Rectal smooth muscle tissue (tissue), 1 donor: Measurements from ENCODE around the gene XXYLT1.
"Not testable (repeated sequence)": the region's sequence is repeated elsewhere in the genome, so short reads cannot be mapped to it uniquely, and the experiment has no call there.

Experiments
- H3K27ac ChIP-seq: one replicate; pipeline ENCODE4 v1.7.0; 2013; ENCODE audit warnings: low read depth, low read length, inconsistent platforms
- H3K27me3 ChIP-seq: one replicate; pipeline ENCODE4 v1.7.0; 2013; ENCODE audit warnings: low read length; ENCODE audit not compliant: control insufficient read depth, insufficient read depth
- H3K36me3 ChIP-seq: one replicate; pipeline ENCODE4 v1.7.0; 2013; ENCODE audit warnings: low read length; ENCODE audit not compliant: control insufficient read depth, insufficient read depth
- H3K4me1 ChIP-seq: one replicate; pipeline ENCODE4 v1.7.0; 2013; ENCODE audit warnings: low read length; ENCODE audit not compliant: control insufficient read depth, insufficient read depth
- H3K4me3 ChIP-seq: one replicate; pipeline ENCODE4 v1.7.0; 2013; ENCODE audit warnings: low read length
- H3K9ac ChIP-seq: one replicate; pipeline ENCODE4 v1.7.0; 2013; ENCODE audit warnings: low read length

XXYLT1 gene

GRCh38 chr3:195270817-195271409, at the start of gene XXYLT1:
TSS of gene XXYLT1 (minus strand) at chr3:195271159. CDS start at chr3:195271058, 101 bp downstream.
- H3K36me3 ChIP-seq: no peaks in the 10 kb centered on the region
- H3K27ac ChIP-seq: peak within 1 kb of the TSS; percentile 80
- peaks cover 20% of the 10 kb centered on the region for H3K4me1 ChIP-seq
- H3K4me3 ChIP-seq: peak within 1 kb of the TSS; percentile 87
- no peaks in the 10 kb centered on the region for H3K27me3 ChIP-seq
- H3K9ac ChIP-seq: peak within 1 kb of the TSS; percentile 62

- no peak overlapping the region for H3K27ac ChIP-seq
- no peaks in the 10 kb centered on the region for H3K4me1 ChIP-seq
- H3K4me3 ChIP-seq: no peak overlapping the region
- H3K27me3 ChIP-seq: no peaks in the 10 kb centered on the region
- H3K9ac ChIP-seq: no peak overlapping the region
- H3K36me3 ChIP-seq: peaks cover 8% of the 10 kb centered on the region
Observed at GRCh38 chr3:195319060-195319459, 48.1 kb upstream of the XXYLT1 start.

- no peaks in the 10 kb centered on the region for H3K36me3 ChIP-seq
Observed at GRCh38 chr3:195312714-195313113, 41.8 kb upstream of the XXYLT1 start.

GRCh38 chr3:195307711-195308110, 36.8 kb upstream of the XXYLT1 start:
- Histone ChIP-seq H3K9ac (no peak overlapping the region), H3K4me1 (no peaks in the 10 kb centered on the region), H3K27me3 (no peaks in the 10 kb centered on the region), H3K36me3 (no peaks in the 10 kb centered on the region), H3K27ac (no peak overlapping the region), H3K4me3 (no peak overlapping the region)

More at GRCh38 chr3:195312714-195313113, 41.8 kb upstream of the XXYLT1 start:
- no peak overlapping the region for H3K4me3 ChIP-seq
- H3K9ac ChIP-seq: no peak overlapping the region
- no peaks in the 10 kb centered on the region for H3K27me3 ChIP-seq
- no peak overlapping the region for H3K27ac ChIP-seq
- no peaks in the 10 kb centered on the region for H3K4me1 ChIP-seq

GRCh38 chr3:195306369-195306768, 35.4 kb upstream of the XXYLT1 start:
- H3K36me3 ChIP-seq: peaks cover 3% of the 10 kb centered on the region
- H3K4me3 ChIP-seq: no peak overlapping the region
- H3K27ac ChIP-seq: no peak overlapping the region
- no peaks in the 10 kb centered on the region for H3K4me1 ChIP-seq
- H3K9ac ChIP-seq: no peak overlapping the region
- no peaks in the 10 kb centered on the region for H3K27me3 ChIP-seq

- no peak overlapping the region for H3K4me3 ChIP-seq
- H3K36me3 ChIP-seq: peaks cover 3% of the 10 kb centered on the region
- no peak overlapping the region for H3K27ac ChIP-seq
- no peaks in the 10 kb centered on the region for H3K27me3 ChIP-seq
- H3K4me1 ChIP-seq: no peaks in the 10 kb centered on the region
- no peak overlapping the region for H3K9ac ChIP-seq
Observed at GRCh38 chr3:195302431-195302830, 31.5 kb upstream of the XXYLT1 start.

GRCh38 chr3:195297446-195297845, 26.5 kb upstream of the XXYLT1 start:
- no peak overlapping the region for H3K9ac ChIP-seq
- H3K4me1 ChIP-seq: no peaks in the 10 kb centered on the region
- H3K27ac ChIP-seq: no peak overlapping the region
- no peak overlapping the region for H3K4me3 ChIP-seq
- peaks cover 10% of the 10 kb centered on the region for H3K36me3 ChIP-seq
- H3K27me3 ChIP-seq: no peaks in the 10 kb centered on the region

GRCh38 chr3:195296662-195297061, 25.7 kb upstream of the XXYLT1 start:
- Histone ChIP-seq H3K36me3 (peaks cover 8% of the 10 kb centered on the region), H3K27me3 (no peaks in the 10 kb centered on the region), H3K27ac (no peak overlapping the region), H3K9ac (no peak overlapping the region), H3K4me1 (no peaks in the 10 kb centered on the region), H3K4me3 (no peak overlapping the region)

- H3K4me3 ChIP-seq: no peak overlapping the region
- H3K36me3 ChIP-seq: peaks cover 14% of the 10 kb centered on the region
- no peak overlapping the region for H3K9ac ChIP-seq
- H3K27ac ChIP-seq: no peak overlapping the region
- no peaks in the 10 kb centered on the region for H3K4me1 ChIP-seq
- no peaks in the 10 kb centered on the region for H3K27me3 ChIP-seq
Observed at GRCh38 chr3:195291121-195291520, 20.2 kb upstream of the XXYLT1 start.

GRCh38 chr3:195290643-195291042, 19.7 kb upstream of the XXYLT1 start:
- not testable (repeated sequence) for H3K4me1 ChIP-seq
- H3K36me3 ChIP-seq: peaks cover 14% of the 10 kb centered on the region

GRCh38 chr3:195286115-195286872, 15.3 kb upstream of the XXYLT1 start:
- no peak overlapping the region for H3K9ac ChIP-seq
- H3K27me3 ChIP-seq: no peaks in the 10 kb centered on the region
- no peaks in the 10 kb centered on the region for H3K4me1 ChIP-seq
- no peak overlapping the region for H3K4me3 ChIP-seq
- peaks cover 11% of the 10 kb centered on the region for H3K36me3 ChIP-seq
- no peak overlapping the region for H3K27ac ChIP-seq

More at GRCh38 chr3:195290643-195291042, 19.7 kb upstream of the XXYLT1 start:
- H3K27ac ChIP-seq, H3K27me3 ChIP-seq, H3K4me3 ChIP-seq, H3K9ac ChIP-seq: not testable (repeated sequence)

- Histone ChIP-seq H3K4me3 (no peak overlapping the region), H3K36me3 (peaks cover 11% of the 10 kb centered on the region)
Observed at GRCh38 chr3:195285372-195285771, 14.4 kb upstream of the XXYLT1 start.

GRCh38 chr3:195284842-195285241, 13.9 kb upstream of the XXYLT1 start:
- Histone ChIP-seq H3K9ac (no peak overlapping the region), H3K36me3 (peaks cover 11% of the 10 kb centered on the region), H3K27me3 (no peaks in the 10 kb centered on the region), H3K27ac (no peak overlapping the region), H3K4me1 (no peaks in the 10 kb centered on the region), H3K4me3 (no peak overlapping the region)

More at GRCh38 chr3:195285372-195285771, 14.4 kb upstream of the XXYLT1 start:
- H3K27me3 ChIP-seq: no peaks in the 10 kb centered on the region
- H3K27ac ChIP-seq: no peak overlapping the region
- no peaks in the 10 kb centered on the region for H3K4me1 ChIP-seq
- no peak overlapping the region for H3K9ac ChIP-seq
